Stimulated activated effector memory CD8-positive, alpha-beta T cell treated with anti-CD3 and anti-CD28 coated beads, Interleukin-12 subunit alpha, Interleukin-12 subunit beta, amount 100 ng/mL, for 72 hours (primary cell): Measurements from ENCODE around the gene ADAMTS9.
A peak's percentile ranks its signal among the peaks of the same experiment; 100 is the strongest.

Source experiments
- ATAC-seq: fragments of 150-1000 bp; cut with Tn5 transposase; 2 replicates; pipeline ENCODE4 v1.10.0; 2021
- DNase-seq, 2 donors: peaks; one replicate each; pipeline ENCODE4 v3.0.0; 2021 to 2022; ENCODE audit warnings: low spot score in 2 of 2
- H3K27ac Mint-ChIP-seq: one replicate; pipeline ENCODE4 v1.8.0; 2022; ENCODE audit warnings: mild to moderate bottlenecking, mixed read lengths
- H3K36me3 Mint-ChIP-seq: one replicate; pipeline ENCODE4 v1.8.0; 2022; ENCODE audit warnings: mild to moderate bottlenecking, mixed read lengths
- H3K4me1 Mint-ChIP-seq: one replicate; pipeline ENCODE4 v1.8.0; 2022; ENCODE audit warnings: mixed read lengths
- H3K4me3 Mint-ChIP-seq: one replicate; pipeline ENCODE4 v1.8.0; 2022; ENCODE audit warnings: mild to moderate bottlenecking, mixed read lengths
- H3K9me3 Mint-ChIP-seq: one replicate; pipeline ENCODE4 v1.8.0; 2022; ENCODE audit warnings: mixed read lengths

The ADAMTS9 gene

DNA sequence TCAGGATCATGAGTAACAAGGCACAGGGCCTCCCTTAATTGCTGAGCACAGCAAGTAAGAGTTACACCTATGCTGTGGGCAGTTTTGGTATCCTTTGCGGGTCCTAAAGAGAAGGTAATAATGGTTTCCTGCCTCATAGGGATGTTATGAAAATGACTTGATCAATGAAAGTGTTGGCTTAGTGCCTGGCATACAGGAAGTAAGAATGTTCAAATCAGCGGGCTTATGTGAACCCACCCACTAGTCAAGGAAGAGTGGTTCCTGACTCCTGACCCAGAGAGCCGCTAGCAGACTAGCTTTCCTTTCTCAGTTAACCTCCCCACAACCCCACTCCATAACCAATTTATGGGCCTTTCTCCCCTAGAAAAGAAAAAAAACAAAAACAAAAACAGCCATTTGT is 5.2 kb upstream of the ADAMTS9 start:
- no peaks in the 10 kb centered on the region for H3K36me3 Mint-ChIP-seq
- H3K4me1 Mint-ChIP-seq, result peaks cover 7% of the 10 kb centered on the region
- H3K9me3 Mint-ChIP-seq, result peaks cover 7% of the 10 kb centered on the region
- no peak overlapping the region for H3K4me3 Mint-ChIP-seq
- no peak overlapping the region for H3K27ac Mint-ChIP-seq
- DNase-seq (no peak), ATAC-seq (no peak)

DNA sequence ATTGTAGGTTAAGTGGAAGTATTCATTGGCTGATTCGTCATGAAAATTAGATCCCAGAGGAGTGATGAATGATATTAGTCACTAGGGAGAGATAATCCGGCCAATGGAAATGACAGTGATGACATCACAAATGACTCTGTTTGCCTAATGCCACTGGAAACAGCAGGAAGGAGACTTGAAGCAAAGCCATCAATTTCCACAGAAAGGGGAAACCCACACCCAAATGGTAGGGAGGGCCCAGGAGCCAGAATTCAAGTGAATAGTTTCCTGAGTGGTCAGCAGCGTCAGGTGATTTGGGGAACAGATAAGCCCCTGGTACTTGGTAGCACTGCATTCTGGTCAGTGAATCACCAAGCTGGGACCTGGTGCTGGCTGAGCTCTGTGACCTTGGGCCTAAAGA is 3.3 kb upstream of the ADAMTS9 start:
- Mint-ChIP-seq H3K4me1 (peaks cover 7% of the 10 kb centered on the region), H3K4me3 (no peak overlapping the region), H3K9me3 (peaks cover 6% of the 10 kb centered on the region), H3K27ac (no peak overlapping the region), H3K36me3 (peaks cover 6% of the 10 kb centered on the region)
- ATAC-seq (no peak), DNase-seq (no peak)

DNA sequence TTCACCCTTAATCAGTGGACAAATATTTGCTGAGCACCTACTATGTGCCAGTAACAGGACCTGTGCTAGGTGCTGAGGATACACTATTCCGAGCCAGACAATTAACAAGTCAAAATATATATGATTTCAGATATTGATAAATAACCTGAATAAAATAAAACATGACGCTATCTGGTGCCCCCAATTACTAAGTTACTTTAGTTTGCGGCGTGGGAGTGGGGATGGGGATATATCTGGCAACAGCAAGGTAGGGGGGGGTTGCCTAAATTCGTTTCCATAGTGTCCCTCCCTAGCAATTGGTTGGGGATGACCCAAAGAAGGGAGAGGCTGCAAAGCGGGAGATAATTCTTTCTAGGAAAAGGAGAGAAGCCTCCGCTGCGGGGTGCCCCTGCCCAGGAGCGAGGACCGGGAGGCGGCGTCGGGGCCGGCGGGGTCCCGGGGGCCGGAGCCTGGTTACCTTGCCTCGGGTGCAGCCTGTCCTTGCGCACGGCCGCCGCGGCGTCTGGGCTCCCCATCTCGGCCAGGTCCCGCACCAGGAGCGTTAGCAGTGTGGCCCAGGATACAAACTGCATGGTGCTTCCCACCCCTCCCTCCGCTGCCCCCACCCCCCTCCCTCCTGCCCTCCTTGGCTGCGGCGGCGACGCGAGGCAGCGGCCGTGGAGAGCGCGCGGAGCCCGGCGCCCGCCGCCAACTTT is 567 bp downstream of the ADAMTS9 start:
- peaks cover 6% of the 10 kb centered on the region for H3K36me3 Mint-ChIP-seq
- no peak overlapping the region for H3K4me3 Mint-ChIP-seq
- peaks cover 7% of the 10 kb centered on the region for H3K4me1 Mint-ChIP-seq
- ATAC-seq, result no peak
- peaks cover 6% of the 10 kb centered on the region for H3K9me3 Mint-ChIP-seq
- H3K27ac Mint-ChIP-seq, result no peak overlapping the region
- no peak for DNase-seq

DNA sequence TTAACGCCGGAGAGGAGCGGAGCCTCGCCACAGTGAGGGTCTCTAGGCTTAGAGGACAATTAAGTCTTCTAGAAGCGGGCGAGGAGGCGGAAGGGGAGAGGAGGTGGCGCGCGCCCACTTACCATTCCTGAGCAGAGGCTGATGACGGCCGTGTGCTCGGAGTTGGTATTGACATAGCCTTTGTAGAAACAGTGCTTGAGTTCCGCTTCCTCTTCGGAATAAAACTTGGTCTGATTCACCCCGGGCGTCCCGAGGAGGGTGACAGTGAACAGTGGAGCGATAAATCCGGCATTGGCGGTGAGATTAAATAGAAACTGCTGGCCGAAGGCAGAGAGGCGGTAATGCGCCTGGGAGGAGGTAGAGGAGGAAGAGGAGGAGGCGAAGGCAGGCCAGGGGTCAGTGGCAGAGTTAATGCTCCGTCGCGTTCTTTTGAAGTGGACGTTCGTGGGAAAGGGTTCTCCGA is 1.3 kb downstream of the ADAMTS9 start:
- Mint-ChIP-seq H3K4me1 (peaks cover 7% of the 10 kb centered on the region), H3K36me3 (peaks cover 6% of the 10 kb centered on the region), H3K4me3 (peak overlapping the region; percentile 17), H3K9me3 (peaks cover 6% of the 10 kb centered on the region), H3K27ac (no peak overlapping the region)
- DNase-seq, result no peak
- ATAC-seq, result no peak

DNA sequence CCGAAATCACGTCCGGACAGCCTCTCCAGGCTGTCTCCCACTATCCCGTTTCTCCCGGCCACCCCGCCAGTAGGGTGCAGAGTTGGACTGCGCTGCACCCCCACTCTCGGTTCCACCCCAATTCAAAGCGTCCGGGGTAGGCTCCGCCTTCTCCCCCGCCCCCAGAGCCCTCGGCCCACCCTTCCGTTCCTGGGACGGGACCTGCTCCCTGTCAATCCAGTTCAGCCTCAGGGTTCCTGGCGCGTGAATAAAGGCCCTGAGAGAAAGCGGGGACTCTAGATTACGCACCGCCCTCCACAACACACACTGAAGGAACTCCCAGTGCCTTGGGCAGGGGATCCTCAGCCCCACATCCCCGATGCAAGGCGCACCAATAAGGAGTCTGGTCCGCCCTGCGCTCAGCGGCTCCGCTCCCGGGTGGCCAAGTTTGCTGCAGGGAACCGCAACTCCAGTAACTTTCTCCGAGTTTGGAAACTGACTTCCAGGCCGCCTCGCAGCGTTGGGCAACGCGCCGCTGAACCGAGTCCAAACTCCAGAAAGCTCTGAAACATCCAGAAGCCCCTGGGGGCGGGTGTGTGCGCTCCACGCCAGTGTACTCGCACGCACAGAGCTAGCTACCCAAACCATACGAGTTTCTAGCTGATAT is 1.9 kb downstream of the ADAMTS9 start:
- H3K4me3 Mint-ChIP-seq, result peak overlapping the region; percentile 17
- DNase-seq (no peak), ATAC-seq (no peak)
- no peak overlapping the region for H3K27ac Mint-ChIP-seq
- H3K4me1 Mint-ChIP-seq, result peaks cover 7% of the 10 kb centered on the region
- peaks cover 6% of the 10 kb centered on the region for H3K9me3 Mint-ChIP-seq
- peaks cover 6% of the 10 kb centered on the region for H3K36me3 Mint-ChIP-seq

DNA sequence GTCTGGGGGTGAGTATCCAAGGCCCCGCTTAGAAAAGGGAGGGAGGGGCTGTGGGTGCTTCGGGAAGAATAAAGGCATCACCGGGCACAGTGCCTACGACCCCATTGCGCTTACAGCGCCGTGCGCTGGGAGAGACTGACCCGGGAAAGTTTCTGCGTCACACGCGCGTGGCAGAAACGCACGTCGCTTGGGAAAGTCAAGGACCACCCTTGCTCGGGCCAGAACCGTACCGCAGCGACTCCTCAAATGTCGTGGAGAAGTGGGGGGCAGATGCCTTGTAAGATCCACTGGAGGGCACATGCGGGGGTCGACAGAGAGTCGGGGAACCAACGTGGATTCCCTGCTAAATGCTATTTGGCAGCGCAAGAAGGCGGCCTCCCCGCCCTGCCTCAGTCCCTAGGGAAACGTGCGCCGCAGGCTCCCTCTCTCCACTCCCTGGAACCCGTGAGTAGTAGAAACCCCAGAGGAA is 2.4 kb downstream of the ADAMTS9 start:
- Mint-ChIP-seq H3K36me3 (peaks cover 6% of the 10 kb centered on the region), H3K4me1 (peaks cover 7% of the 10 kb centered on the region), H3K9me3 (peaks cover 6% of the 10 kb centered on the region), H3K27ac (no peak overlapping the region), H3K4me3 (no peak overlapping the region)
- no peak for ATAC-seq
- DNase-seq, result no peak

DNA sequence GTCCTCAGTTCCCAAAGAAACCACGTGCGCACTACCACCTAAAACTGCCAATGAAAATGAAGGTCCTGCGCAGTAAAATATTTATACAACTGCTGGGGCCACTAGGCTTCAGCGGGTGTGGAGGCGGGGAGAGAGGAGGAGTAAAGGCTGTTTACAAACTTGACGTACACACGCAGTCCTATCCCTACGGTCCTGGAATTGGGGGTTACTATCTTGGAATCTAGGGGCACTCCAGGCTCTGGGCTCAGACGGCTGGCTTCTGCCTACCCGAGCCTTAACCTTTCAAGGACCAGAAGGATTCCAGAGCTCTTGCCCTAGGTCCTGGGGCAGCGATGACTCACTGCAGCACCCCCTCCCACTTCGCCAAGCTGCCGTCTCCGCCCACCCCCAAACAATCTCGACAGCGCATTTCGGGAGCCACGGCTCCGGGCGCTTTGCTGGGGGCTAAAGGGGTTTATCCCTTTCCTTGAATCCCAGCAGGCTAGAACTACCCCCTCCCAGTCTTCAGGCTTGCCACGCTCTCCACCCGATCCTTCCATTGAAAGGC is 3.0 kb downstream of the ADAMTS9 start:
- H3K36me3 Mint-ChIP-seq, result peaks cover 6% of the 10 kb centered on the region
- H3K27ac Mint-ChIP-seq, result no peak overlapping the region
- DNase-seq, result no peak
- H3K9me3 Mint-ChIP-seq, result peaks cover 6% of the 10 kb centered on the region
- no peak overlapping the region for H3K4me3 Mint-ChIP-seq
- H3K4me1 Mint-ChIP-seq, result peaks cover 7% of the 10 kb centered on the region
- ATAC-seq, result no peak

DNA sequence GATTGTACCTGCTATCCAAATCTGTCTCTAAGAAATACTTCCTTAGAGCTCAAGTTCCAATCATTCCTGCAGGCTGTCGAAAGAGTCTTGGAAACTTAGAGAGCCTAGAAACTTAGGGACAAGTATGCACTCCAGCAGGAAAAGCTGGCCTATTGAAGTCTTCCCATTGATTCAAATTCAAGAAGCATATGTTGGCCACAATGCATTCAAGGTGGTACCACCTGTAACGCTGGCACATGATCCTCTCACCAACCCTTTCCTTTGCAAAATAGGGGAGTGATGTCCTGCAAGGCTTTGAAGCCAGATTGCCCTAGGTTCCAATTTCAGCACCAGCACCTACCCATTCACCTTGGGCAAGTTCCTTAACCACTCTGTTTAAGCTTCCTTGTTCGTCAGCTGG is 6.0 kb downstream of the ADAMTS9 start:
- Mint-ChIP-seq H3K4me1 (no peaks in the 10 kb centered on the region), H3K4me3 (no peak overlapping the region), H3K9me3 (peaks cover 6% of the 10 kb centered on the region), H3K36me3 (peaks cover 6% of the 10 kb centered on the region), H3K27ac (no peak overlapping the region)
- DNase-seq (no peak), ATAC-seq (no peak)

DNA sequence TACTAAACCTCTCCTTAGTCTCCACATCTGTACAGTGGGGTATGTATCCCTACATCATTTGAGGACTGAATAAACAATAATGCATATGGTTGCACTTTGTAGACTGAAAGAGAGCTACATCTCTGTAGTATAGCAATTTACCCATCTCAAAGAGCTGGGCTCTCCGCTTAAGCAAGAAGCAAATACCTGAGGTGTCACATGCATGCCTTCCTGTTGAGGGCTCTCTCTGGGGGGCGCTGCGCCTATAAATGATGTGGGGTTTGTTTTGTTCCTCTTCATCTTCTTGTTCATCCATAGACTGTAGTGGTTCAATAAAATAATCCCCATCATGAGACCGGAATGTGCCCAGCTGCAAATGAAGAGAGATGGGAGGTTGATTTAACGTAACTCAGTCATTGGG is 6.8 kb downstream of the ADAMTS9 start:
- ATAC-seq (no peak), DNase-seq (no peak)
- peaks cover 6% of the 10 kb centered on the region for H3K9me3 Mint-ChIP-seq
- H3K36me3 Mint-ChIP-seq, result no peaks in the 10 kb centered on the region
- no peak overlapping the region for H3K27ac Mint-ChIP-seq
- no peaks in the 10 kb centered on the region for H3K4me1 Mint-ChIP-seq
- no peak overlapping the region for H3K4me3 Mint-ChIP-seq

DNA sequence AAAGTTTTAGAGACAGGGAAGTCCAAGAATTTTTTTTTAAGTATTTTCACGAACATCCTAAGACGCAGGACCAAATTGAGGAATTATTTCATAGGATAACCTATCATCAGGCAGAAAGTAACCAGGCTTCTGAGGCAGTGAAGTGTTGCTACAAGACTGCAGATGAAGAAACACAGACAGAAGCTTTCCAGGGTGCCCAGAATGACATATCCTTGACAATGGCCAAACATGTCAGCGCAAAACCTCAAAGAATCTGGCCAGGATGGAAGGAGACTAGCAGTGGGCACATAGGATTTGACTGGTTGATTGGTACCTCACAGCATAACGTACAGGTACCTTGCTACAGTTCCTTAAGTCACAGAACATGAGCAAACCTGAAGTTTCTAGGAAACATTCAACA is 7.5 kb downstream of the ADAMTS9 start:
- no peaks in the 10 kb centered on the region for H3K4me1 Mint-ChIP-seq
- no peaks in the 10 kb centered on the region for H3K36me3 Mint-ChIP-seq
- H3K27ac Mint-ChIP-seq, result no peak overlapping the region
- DNase-seq, result no peak
- no peak overlapping the region for H3K4me3 Mint-ChIP-seq
- H3K9me3 Mint-ChIP-seq, result peaks cover 6% of the 10 kb centered on the region
- ATAC-seq, result no peak

DNA sequence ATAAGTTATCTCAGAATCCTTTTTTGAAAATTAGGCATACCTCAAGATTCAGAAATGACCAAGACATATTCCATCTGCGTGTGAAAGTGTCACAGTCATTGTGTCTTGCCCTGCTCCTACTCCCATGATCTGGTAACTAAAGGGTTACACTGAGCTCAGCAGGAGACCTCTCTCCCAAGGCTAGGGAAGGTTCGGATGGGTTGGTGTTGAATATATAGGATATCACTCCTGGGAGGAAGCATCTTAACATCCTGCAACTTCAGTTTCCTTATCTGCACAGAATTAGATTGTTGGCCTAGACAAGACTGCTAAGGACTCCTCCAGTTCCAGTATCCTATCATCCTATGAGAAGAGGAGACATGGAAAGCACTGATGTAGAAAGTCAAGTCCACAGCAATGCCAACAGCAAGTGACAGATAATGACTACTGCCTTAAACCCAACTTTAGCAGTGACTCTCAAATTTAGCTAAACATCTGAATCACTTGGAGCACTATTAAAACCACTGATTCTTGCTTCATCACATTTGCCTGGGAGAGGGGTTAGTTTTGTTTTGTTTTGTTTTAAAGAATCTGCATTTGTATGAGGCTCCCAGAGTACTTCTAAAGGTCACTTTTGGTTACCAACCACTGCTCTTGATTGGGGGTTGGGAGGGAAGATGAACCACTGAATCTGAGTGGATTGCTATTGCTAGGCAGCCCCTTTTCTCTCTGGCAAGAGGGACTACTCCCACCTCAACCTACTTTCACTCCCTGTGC is 9.7 kb downstream of the ADAMTS9 start:
- Mint-ChIP-seq H3K9me3 (peaks cover 2% of the 10 kb centered on the region), H3K27ac (no peak overlapping the region), H3K4me1 (no peaks in the 10 kb centered on the region), H3K4me3 (no peak overlapping the region), H3K36me3 (no peaks in the 10 kb centered on the region)
- DNase-seq (no peak), ATAC-seq (no peak)

DNA sequence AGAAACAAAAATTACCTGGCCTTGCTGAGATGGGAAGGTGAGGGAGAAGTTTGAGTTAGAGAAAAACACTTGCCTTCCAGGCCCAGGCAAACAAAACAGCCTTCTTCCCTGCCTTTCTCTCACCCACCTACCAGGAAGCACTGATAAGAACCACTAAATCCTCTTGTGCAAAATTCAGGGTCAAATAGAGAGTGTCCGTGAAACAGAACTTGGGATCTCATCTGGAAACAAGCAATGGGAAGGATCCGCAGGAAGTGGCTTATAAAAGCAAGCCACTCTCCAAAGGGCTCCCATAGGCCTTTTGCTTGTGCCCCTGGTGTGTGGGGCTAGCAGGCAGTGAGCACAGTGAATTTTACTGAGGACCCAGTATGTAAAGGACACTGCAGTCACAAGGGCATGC is 11.0 kb downstream of the ADAMTS9 start:
- Mint-ChIP-seq H3K4me1 (no peaks in the 10 kb centered on the region), H3K9me3 (peaks cover 2% of the 10 kb centered on the region), H3K36me3 (no peaks in the 10 kb centered on the region), H3K27ac (no peak overlapping the region), H3K4me3 (no peak overlapping the region)
- ATAC-seq, result no peak
- no peak for DNase-seq

DNA sequence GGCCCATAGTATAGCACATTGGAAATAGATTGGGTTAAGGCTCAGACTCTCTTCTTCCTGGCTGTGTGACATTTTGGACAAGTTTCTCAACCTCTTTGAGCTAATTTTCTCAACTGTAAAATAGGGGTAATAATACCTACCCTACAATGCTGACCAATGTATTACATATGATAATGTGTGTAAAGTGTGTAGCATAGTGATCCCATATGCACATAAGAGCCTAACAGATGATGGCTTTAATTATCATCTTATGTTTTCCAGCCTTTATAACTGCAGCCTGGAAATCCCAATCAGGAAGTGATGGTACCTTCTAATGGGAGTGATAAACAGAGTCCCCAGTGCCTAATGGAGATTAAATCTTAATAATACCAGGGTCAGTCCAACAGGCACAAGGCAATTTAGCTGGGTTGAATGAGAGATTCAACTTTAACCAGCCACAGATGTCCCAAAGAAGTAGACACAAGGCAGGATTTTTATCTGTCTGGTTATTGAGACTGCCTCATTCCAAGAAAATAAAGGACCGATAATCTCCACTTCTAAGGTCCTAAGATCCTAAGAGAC is 12.0 kb downstream of the ADAMTS9 start:
- H3K36me3 Mint-ChIP-seq, result no peaks in the 10 kb centered on the region
- no peak overlapping the region for H3K4me3 Mint-ChIP-seq
- no peaks in the 10 kb centered on the region for H3K4me1 Mint-ChIP-seq
- peaks cover 2% of the 10 kb centered on the region for H3K9me3 Mint-ChIP-seq
- ATAC-seq (no peak), DNase-seq (no peak)
- H3K27ac Mint-ChIP-seq, result no peak overlapping the region

DNA sequence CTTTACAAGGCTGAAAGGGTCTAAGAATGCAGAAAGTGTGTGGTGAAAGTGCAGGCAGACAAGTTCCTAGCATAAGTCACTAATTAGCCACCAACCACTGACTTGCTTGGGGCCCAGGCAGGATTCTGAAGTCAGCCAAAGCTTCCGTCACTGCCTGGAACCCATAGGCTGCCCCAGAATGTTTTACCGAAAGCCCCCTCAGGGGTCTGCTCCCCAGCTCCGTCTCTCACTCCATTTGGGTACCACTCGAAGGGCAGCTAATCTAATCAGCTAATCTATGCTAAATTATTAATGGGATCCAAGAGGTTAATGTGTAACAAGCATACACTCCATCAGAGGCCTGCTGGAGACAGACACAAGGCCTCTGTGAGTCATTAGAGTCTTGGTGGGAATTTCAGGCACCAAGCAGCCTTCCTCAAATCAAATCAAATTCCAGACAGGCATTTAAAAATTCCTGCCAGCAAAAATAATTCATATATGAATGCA is 13.2 kb downstream of the ADAMTS9 start:
- ATAC-seq, result no peak
- H3K36me3 Mint-ChIP-seq, result no peaks in the 10 kb centered on the region
- H3K9me3 Mint-ChIP-seq, result peaks cover 2% of the 10 kb centered on the region
- no peaks in the 10 kb centered on the region for H3K4me1 Mint-ChIP-seq
- H3K4me3 Mint-ChIP-seq, result no peak overlapping the region
- DNase-seq, result no peak
- H3K27ac Mint-ChIP-seq, result no peak overlapping the region

DNA sequence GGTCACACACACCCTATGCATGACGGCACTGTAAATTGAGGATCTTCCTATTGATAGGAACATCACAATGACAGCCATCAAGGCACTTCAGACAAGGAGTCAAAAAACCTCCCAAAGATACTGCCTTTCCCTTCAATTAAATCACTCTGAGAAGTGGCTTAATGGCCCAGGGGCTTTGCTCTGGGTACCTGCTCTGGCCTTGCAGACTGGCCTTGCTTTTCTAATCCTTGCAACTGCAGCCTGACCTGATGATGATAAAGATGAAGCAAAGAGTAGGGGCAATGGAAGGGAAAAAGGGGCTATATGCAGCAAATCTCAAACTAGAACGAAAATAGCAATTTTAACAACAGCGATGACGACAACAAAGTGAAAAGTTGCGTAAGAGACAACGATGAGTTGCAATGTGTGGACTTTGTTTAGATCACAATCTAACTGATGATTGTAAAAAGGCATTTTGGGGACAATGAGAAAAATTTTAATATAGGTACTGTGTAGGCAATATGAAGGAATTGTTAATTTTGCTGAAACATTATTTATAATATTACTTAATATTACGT is 14.6 kb downstream of the ADAMTS9 start:
- Mint-ChIP-seq H3K9me3 (peaks cover 2% of the 10 kb centered on the region), H3K4me1 (no peaks in the 10 kb centered on the region), H3K36me3 (no peaks in the 10 kb centered on the region), H3K27ac (no peak overlapping the region), H3K4me3 (no peak overlapping the region)
- ATAC-seq, result no peak
- no peak for DNase-seq
